ENCODE measurements around the gene LAMB4.

The LAMB4 gene

GRCh38 chr7:108010377-108010776, 119.8 kb downstream of the LAMB4 start:
- DNase-seq = no peak

- DNase-seq = no peak
Observed at GRCh38 chr7:108009873-108010272, 120.3 kb downstream of the LAMB4 start.

GRCh38 chr7:108008827-108009226, 121.3 kb downstream of the LAMB4 start:
- no peak for DNase-seq

GRCh38 chr7:108008240-108008639, 121.9 kb downstream of the LAMB4 start:
- DNase-seq = no peak

GRCh38 chr7:108007762-108008161, 122.4 kb downstream of the LAMB4 start:
- DNase-seq = no peak

GRCh38 chr7:108007261-108007660, 122.9 kb downstream of the LAMB4 start:
- no peak for DNase-seq

- DNase-seq = no peak
Observed at GRCh38 chr7:108004220-108005142, 125.7 kb downstream of the LAMB4 start.

- DNase-seq = no peak
Observed at GRCh38 chr7:108003599-108003935, 126.6 kb downstream of the LAMB4 start.

- DNase-seq = no peak
Observed at GRCh38 chr7:108002726-108003598, 127.2 kb downstream of the LAMB4 start, which contains the start of gene LAMB1. Gene LAMB1, minus strand, starts transcription at chr7:108003161. Its CDS starts 276 bp downstream, at chr7:108002885.

GRCh38 chr7:108001764-108002725, 128.1 kb downstream of the LAMB4 start:
- no peak for DNase-seq

- no peak for DNase-seq
Observed at GRCh38 chr7:108000875-108001763, 129.0 kb downstream of the LAMB4 start.

- no peak for DNase-seq
Observed at GRCh38 chr7:107999779-108000560, 130.2 kb downstream of the LAMB4 start.

- DNase-seq = no peak
Observed at GRCh38 chr7:107998660-107999480, 131.3 kb downstream of the LAMB4 start.

GRCh38 chr7:107998150-107998549, 132.0 kb downstream of the LAMB4 start:
- no peak for DNase-seq

- DNase-seq = no peak
Observed at GRCh38 chr7:107996072-107996882, 133.9 kb downstream of the LAMB4 start.

- DNase-seq = no peak
Observed at GRCh38 chr7:107995184-107996071, 134.7 kb downstream of the LAMB4 start.

- no peak for DNase-seq
Observed at GRCh38 chr7:107994421-107995030, 135.6 kb downstream of the LAMB4 start.
